VCaP (cell line): ENCODE data around the gene ZNF621.
"Not testable (repeated sequence)": the region's sequence is repeated elsewhere in the genome, so short reads cannot be mapped to it uniquely, and the experiment has no call there.

Experiments
- H3K27ac ChIP-seq: fragments of 450-650 bp; 2 replicates; pipeline ENCODE4 v1.5.1; 2017
- CTCF ChIP-seq: fragments of 450-650 bp; conservative IDR thresholded peaks from 2 replicates; pipeline ENCODE4 v1.5.1; 2017; ENCODE audit warnings: mild to moderate bottlenecking, moderate library complexity

Gene ZNF621

GRCh38 chr3:40550167-40550566 lies 25.4 kb downstream of the ZNF621 start:
- no peak overlapping the region for H3K27ac ChIP-seq
- TF ChIP-seq CTCF: no peak

- no peak for TF ChIP-seq CTCF
- H3K27ac ChIP-seq: no peak overlapping the region
Observed at GRCh38 chr3:40557575-40558161, 32.9 kb downstream of the ZNF621 start.

GRCh38 chr3:40562482-40562881 lies 37.7 kb downstream of the ZNF621 start:
- H3K27ac ChIP-seq: not testable (repeated sequence)

- not testable (repeated sequence) for H3K27ac ChIP-seq
Observed at GRCh38 chr3:40565629-40566028, 40.9 kb downstream of the ZNF621 start.

GRCh38 chr3:40566694-40567093 lies 41.9 kb downstream of the ZNF621 start:
- H3K27ac ChIP-seq: no peak overlapping the region
- no peak for TF ChIP-seq CTCF

- no peak overlapping the region for H3K27ac ChIP-seq
- no peak for TF ChIP-seq CTCF
Observed at GRCh38 chr3:40572588-40572987, 47.8 kb downstream of the ZNF621 start.

- H3K27ac ChIP-seq: no peak overlapping the region
- no peak for TF ChIP-seq CTCF
Observed at GRCh38 chr3:40574050-40574449, 49.3 kb downstream of the ZNF621 start.

GRCh38 chr3:40574661-40575060 lies 49.9 kb downstream of the ZNF621 start:
- TF ChIP-seq CTCF: no peak
- H3K27ac ChIP-seq: no peak overlapping the region

GRCh38 chr3:40576396-40576795 lies 51.6 kb downstream of the ZNF621 start:
- TF ChIP-seq CTCF: no peak
- no peak overlapping the region for H3K27ac ChIP-seq
